GM23338 (cell line): ENCODE measurements around the gene TTC27. TPM values are rescaled to one million over a fixed set of nuclear protein-coding genes. Genes with fewer than 3 reads are reported as not detected.

Experiments
- ATAC-seq: fragments of 200-7000 bp; cut with Tn5 transposase; 3 replicates; pipeline ENCODE4 v1.9.1; 2020
- DNase-seq: peaks from one replicate; pipeline ENCODE4 v3.0.0-alpha.2; 2015; ENCODE audit warnings: low spot score
- H2AFZ ChIP-seq: fragments of 200-600 bp; sonication (generic); 2 replicates; pipeline ENCODE4 v1.8.0; 2016; ENCODE audit warnings: antibody characterized with exemption, mild to moderate bottlenecking, moderate library complexity
- H3F3A ChIP-seq: fragments of 200-600 bp; sonication (generic); replicated peaks from 2 replicates; pipeline ENCODE4 v1.8.0; 2017; ENCODE audit warnings: antibody characterized with exemption, mixed run types, low read depth
- H3K27ac ChIP-seq: fragments of 200-600 bp; sonication (generic); 2 replicates; pipeline ENCODE4 v1.6.1; 2016; ENCODE audit warnings: low read depth
- H3K27me3 ChIP-seq: fragments of 200-600 bp; sonication (generic); 2 replicates; pipeline ENCODE4 v1.8.0; 2016; ENCODE audit warnings: mild to moderate bottlenecking, mixed run types, moderate library complexity; ENCODE audit not compliant: insufficient read depth
- H3K36me3 ChIP-seq: fragments of 200-600 bp; sonication (generic); 2 replicates; pipeline ENCODE4 v1.8.0; 2016; ENCODE audit warnings: mild to moderate bottlenecking; ENCODE audit not compliant: insufficient read depth
- H3K4me1 ChIP-seq: fragments of 200-600 bp; sonication (generic); 2 replicates; pipeline ENCODE4 v1.8.0; 2016; ENCODE audit warnings: mild to moderate bottlenecking, moderate library complexity; ENCODE audit not compliant: insufficient read depth
- H3K4me2 ChIP-seq: fragments of 200-600 bp; sonication (generic); 2 replicates; pipeline ENCODE4 v1.7.1; 2017; ENCODE audit warnings: mixed run types
- H3K4me3 ChIP-seq: fragments of 200-600 bp; sonication (generic); 2 replicates; pipeline ENCODE4 v1.6.1; 2016; ENCODE audit warnings: mixed run types
- H3K79me2 ChIP-seq: fragments of 200-600 bp; sonication (generic); replicated peaks from 2 replicates; pipeline ENCODE4 v1.8.0; 2017; ENCODE audit warnings: mild to moderate bottlenecking; ENCODE audit not compliant: insufficient read depth
- H3K9me2 ChIP-seq: fragments of 200-600 bp; sonication (generic); 2 replicates; pipeline ENCODE4 v1.8.0; 2017; ENCODE audit not compliant: insufficient read depth
- H4K20me1 ChIP-seq: fragments of 200-600 bp; sonication (generic); replicated peaks from 2 replicates; pipeline ENCODE4 v1.8.0; 2017; ENCODE audit warnings: mild to moderate bottlenecking; ENCODE audit not compliant: insufficient read depth
- H3K27ac Mint-ChIP-seq: 2 replicates; pipeline ENCODE4 v1.8.0; 2020; ENCODE audit warnings: inconsistent platforms, mild to moderate bottlenecking, moderate library complexity, mixed read lengths
- H3K27me3 Mint-ChIP-seq: 3 replicates; pipeline ENCODE4 v1.8.0; 2022; ENCODE audit warnings: low read depth, mild to moderate bottlenecking, moderate library complexity, mixed read lengths, inconsistent platforms; ENCODE audit not compliant: insufficient read depth, poor library complexity
- H3K36me3 Mint-ChIP-seq: 3 replicates; pipeline ENCODE4 v1.8.0; 2021; ENCODE audit warnings: low read depth, mild to moderate bottlenecking, inconsistent platforms, moderate library complexity, mixed read lengths
- H3K4me1 Mint-ChIP-seq: 3 replicates; pipeline ENCODE4 v1.8.0; 2020; ENCODE audit warnings: mild to moderate bottlenecking, inconsistent platforms, mixed read lengths
- H3K4me3 Mint-ChIP-seq: 3 replicates; pipeline ENCODE4 v1.8.0; 2021; ENCODE audit warnings: moderate library complexity, mild to moderate bottlenecking, inconsistent platforms, mixed read lengths
- H3K9me3 Mint-ChIP-seq: 3 replicates; pipeline ENCODE4 v1.8.0; 2020; ENCODE audit warnings: moderate library complexity, mild to moderate bottlenecking, inconsistent platforms, mixed read lengths
- CREB1 ChIP-seq: fragments of 250-450 bp; sonication (Bioruptor Pico); IDR thresholded peaks from 2 replicates; pipeline ENCODE4 v1.5.0; 2020; ENCODE audit warnings: low read depth, mild to moderate bottlenecking, moderate library complexity
- ETS1 ChIP-seq: IDR thresholded peaks from 2 replicates; pipeline ENCODE4 v1.6.1; 2016; ENCODE audit warnings: antibody characterized with exemption
- EZH2 ChIP-seq: fragments of 200-600 bp; sonication (generic); IDR thresholded peaks from one replicate; pipeline ENCODE4 v1.8.0; 2017; ENCODE audit warnings: antibody characterized with exemption, mild to moderate bottlenecking, low read depth; ENCODE audit not compliant: unreplicated experiment
- EZH2phosphoT487 ChIP-seq: fragments of 200-600 bp; sonication (generic); IDR thresholded peaks from one replicate; pipeline ENCODE4 v1.8.1; 2018; ENCODE audit warnings: antibody characterized with exemption; ENCODE audit not compliant: unreplicated experiment
- JUNB ChIP-seq: IDR thresholded peaks from one replicate; pipeline ENCODE4 v1.6.1; 2016; ENCODE audit warnings: antibody characterized with exemption; ENCODE audit not compliant: unreplicated experiment
- NANOG ChIP-seq: IDR thresholded peaks from 2 replicates; pipeline ENCODE4 v1.6.1; 2016; ENCODE audit warnings: antibody characterized with exemption, borderline replicate concordance
- POLR2AphosphoS5 ChIP-seq: IDR thresholded peaks from 2 replicates; pipeline ENCODE4 v1.6.1; 2016; ENCODE audit warnings: antibody characterized with exemption, low read depth
- REST ChIP-seq: IDR thresholded peaks from one replicate; pipeline ENCODE4 v1.6.1; 2018; ENCODE audit warnings: antibody characterized with exemption; ENCODE audit not compliant: unreplicated experiment
- STAT1 ChIP-seq: IDR thresholded peaks from one replicate; pipeline ENCODE4 v1.6.1; 2016; ENCODE audit warnings: antibody characterized with exemption; ENCODE audit not compliant: unreplicated experiment
- ZNF114 ChIP-seq: fragments of 250-450 bp; sonication (Bioruptor Pico); IDR thresholded peaks from 2 replicates; pipeline ENCODE4 v1.5.0; 2020; ENCODE audit warnings: mild to moderate bottlenecking, moderate library complexity
- ZNF331 ChIP-seq: fragments of 250-450 bp; sonication (Bioruptor Pico); IDR thresholded peaks from 2 replicates; pipeline ENCODE4 v1.5.0; 2020; ENCODE audit warnings: low read depth, mild to moderate bottlenecking, moderate library complexity
- ZNF462 ChIP-seq: fragments of 250-450 bp; sonication (Bioruptor Pico); IDR thresholded peaks from 2 replicates; pipeline ENCODE4 v1.5.0; 2020; ENCODE audit warnings: mild to moderate bottlenecking, moderate library complexity
- polyA plus RNA-seq: library from polyadenylated mRNA; unstranded; fragments of >200 nt; fragmentation: Nextera tagmentation; extraction: Ambion mirVana; gene quantifications from 2 replicates; pipeline ENCODE4 v1.2.1, GENCODE V29; 2016
- total RNA-seq: library from RNA; depleted of rRNA; stranded (reverse); fragments of >200 nt; shearing (Covaris generic); gene quantifications from 2 replicates; pipeline ENCODE4 v1.2.3, GENCODE V29; 2014

The TTC27 gene
- total and polyA plus RNA-seq, 2 experiments from 2014 or later: 11.8 to 41.3 TPM

GRCh38 chr2:32623311-32623706, 4.5 kb upstream of the TTC27 start (continued):
- no peak for TF ChIP-seq ZNF462 (CRISPR knock-in tag)
- TF ChIP-seq NANOG: no peak
- no peak for TF ChIP-seq CREB1
- no peak for TF ChIP-seq POLR2AphosphoS5
- no peak for TF ChIP-seq JUNB
- TF ChIP-seq ZNF114 (CRISPR knock-in tag): no peak
- no peak for TF ChIP-seq EZH2phosphoT487
- TF ChIP-seq ETS1: no peak
- no peak for TF ChIP-seq STAT1

- DNase-seq: no peak
- no peaks in the 10 kb centered on the region for H3K9me2 ChIP-seq
- no peaks in the 10 kb centered on the region for H3K9me3 Mint-ChIP-seq
- no peaks in the 10 kb centered on the region for H3K36me3 Mint-ChIP-seq
- H3K4me3 Mint-ChIP-seq: no peak overlapping the region
- H3K27me3 Mint-ChIP-seq: peaks cover 12% of the 10 kb centered on the region
- no peaks in the 10 kb centered on the region; the same call in 1 of the 2 replicates for H3K36me3 ChIP-seq
- peaks cover 9% of the 10 kb centered on the region for H3K4me1 ChIP-seq
- no peak overlapping the region for H3K4me2 ChIP-seq
- peaks cover 16% of the 10 kb centered on the region; the same call in 2 of the 3 replicates for H3K4me1 Mint-ChIP-seq
- H3K27me3 ChIP-seq: no peaks in the 10 kb centered on the region
- no peak overlapping the region for H3K4me3 ChIP-seq
- H3K27ac ChIP-seq: no peak overlapping the region
- H3K79me2 ChIP-seq: peaks cover 16% of the 10 kb centered on the region
- H2AFZ ChIP-seq: no peak overlapping the region
- H3F3A ChIP-seq: peaks cover 9% of the 10 kb centered on the region; the same call in 1 of the 2 replicates
- no peak for ATAC-seq
- H3K27ac Mint-ChIP-seq: no peak overlapping the region
- no peaks in the 10 kb centered on the region for H4K20me1 ChIP-seq
- TF ChIP-seq POLR2AphosphoS5 (no peak), REST (no peak), JUNB (no peak), EZH2phosphoT487 (no peak), EZH2 (no peak), ZNF331 (CRISPR knock-in tag) (no peak), ZNF114 (CRISPR knock-in tag) (no peak), NANOG (no peak), STAT1 (no peak), ETS1 (no peak)
Measured at GRCh38 chr2:32624812-32625211, 3.0 kb upstream of the TTC27 start.
